HG03175 (cell line): ENCODE data around the gene L2HGDH.

Source experiments
- ATAC-seq: cut with Tn5 transposase; IDR thresholded peaks from one replicate; pipeline ENCODE4 v1.9.1; 2021; ENCODE audit warnings: mild to moderate bottlenecking, moderate library complexity; ENCODE audit not compliant: unreplicated experiment

L2HGDH gene

GRCh38 chr14:50299585-50299984, 12.4 kb downstream of the L2HGDH start:
- ATAC-seq, result no peak

GRCh38 chr14:50290306-50290705, 21.7 kb downstream of the L2HGDH start:
- no peak for ATAC-seq

GRCh38 chr14:50288146-50288545, 23.9 kb downstream of the L2HGDH start:
- no peak for ATAC-seq

- no peak for ATAC-seq
Observed at GRCh38 chr14:50285861-50286260, 26.2 kb downstream of the L2HGDH start.

GRCh38 chr14:50272498-50272897, 39.5 kb downstream of the L2HGDH start:
- ATAC-seq, result no peak

- no peak for ATAC-seq
Observed at GRCh38 chr14:50270932-50271331, 41.1 kb downstream of the L2HGDH start.

GRCh38 chr14:50265029-50265428, 47.0 kb downstream of the L2HGDH start:
- ATAC-seq, result no peak

GRCh38 chr14:50263321-50263720, 48.7 kb downstream of the L2HGDH start:
- no peak for ATAC-seq

GRCh38 chr14:50262865-50263264, 49.2 kb downstream of the L2HGDH start:
- ATAC-seq, result no peak

- ATAC-seq, result no peak
Observed at GRCh38 chr14:50260511-50260910, 51.5 kb downstream of the L2HGDH start.

GRCh38 chr14:50260072-50260471, 52.0 kb downstream of the L2HGDH start:
- no peak for ATAC-seq

GRCh38 chr14:50257732-50258131, 54.3 kb downstream of the L2HGDH start:
- ATAC-seq, result no peak

- no peak for ATAC-seq
Observed at GRCh38 chr14:50254248-50254647, 57.8 kb downstream of the L2HGDH start.

- no peak for ATAC-seq
Observed at GRCh38 chr14:50249136-50249775, 62.8 kb downstream of the L2HGDH start.

- ATAC-seq, result no peak
Observed at GRCh38 chr14:50247245-50247644, 64.8 kb downstream of the L2HGDH start.

GRCh38 chr14:50242566-50243310, 69.3 kb downstream of the L2HGDH start:
- no peak for ATAC-seq

- no peak for ATAC-seq
Observed at GRCh38 chr14:50242096-50242495, 69.9 kb downstream of the L2HGDH start.

- no peak for ATAC-seq
Observed at GRCh38 chr14:50237427-50237826, 74.6 kb downstream of the L2HGDH start.

- no peak for ATAC-seq
Observed at GRCh38 chr14:50233951-50234250, 78.1 kb downstream of the L2HGDH start.

- no peak for ATAC-seq
Observed at GRCh38 chr14:50233166-50233950, 78.7 kb downstream of the L2HGDH start.

- ATAC-seq, result no peak
Observed at GRCh38 chr14:50232276-50232642, 79.8 kb downstream of the L2HGDH start.
